GM19328 (cell line): ENCODE data around the gene TSC22D3.

Experiments used
- ATAC-seq: cut with Tn5 transposase; IDR thresholded peaks from one replicate; pipeline ENCODE4 v1.9.1; 2021; ENCODE audit warnings: mild to moderate bottlenecking, moderate library complexity; ENCODE audit not compliant: unreplicated experiment

The TSC22D3 gene

GRCh38 chrX:107760304-107761077, 15.1 kb downstream of the TSC22D3 start:
- ATAC-seq = no peak

DNA sequence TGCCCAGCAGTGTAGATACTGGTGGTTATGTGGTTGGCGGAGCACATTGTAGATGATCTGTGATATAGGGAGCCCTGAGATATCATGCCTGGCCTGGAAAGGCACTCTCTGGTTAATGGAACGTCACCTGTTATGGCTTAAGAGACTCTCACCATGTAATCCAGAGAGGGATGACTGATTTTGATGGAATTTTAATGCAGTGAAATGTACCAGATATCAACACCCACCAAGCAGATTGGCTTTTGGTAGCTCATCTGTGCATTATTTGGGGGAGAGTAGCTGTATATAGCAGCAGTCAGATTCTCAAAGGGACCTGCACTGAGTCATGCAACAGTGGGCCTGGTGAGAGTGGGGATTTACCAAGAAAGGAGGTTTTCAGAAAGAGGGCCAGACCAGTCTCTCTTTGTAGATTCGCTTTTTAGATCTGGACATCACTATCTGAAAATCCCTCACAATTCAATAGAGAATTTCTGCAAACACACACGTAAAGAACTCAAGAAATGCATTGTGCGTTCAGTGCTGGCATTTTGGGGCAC, 17.3 kb downstream of the TSC22D3 start:
- no peak for ATAC-seq

DNA sequence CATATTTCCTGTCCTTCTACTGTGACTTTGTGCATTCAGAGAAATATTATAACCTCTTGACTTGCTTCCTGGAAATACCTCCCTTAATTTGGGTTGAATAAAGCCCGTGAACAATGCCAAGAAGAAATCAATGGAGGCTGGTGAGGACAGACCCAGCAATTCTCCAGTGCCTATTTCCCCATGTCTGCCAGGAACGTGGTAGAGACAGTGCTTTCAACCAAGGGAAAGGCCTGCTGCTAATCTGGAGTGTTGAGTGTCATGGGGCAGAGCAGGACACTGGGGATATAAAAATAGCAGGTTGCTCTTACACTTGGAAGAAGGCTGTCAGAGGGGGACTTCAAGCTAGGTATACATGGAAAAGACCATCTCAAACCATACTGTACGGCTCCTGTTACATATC, 19.9 kb downstream of the TSC22D3 start:
- no peak for ATAC-seq

DNA sequence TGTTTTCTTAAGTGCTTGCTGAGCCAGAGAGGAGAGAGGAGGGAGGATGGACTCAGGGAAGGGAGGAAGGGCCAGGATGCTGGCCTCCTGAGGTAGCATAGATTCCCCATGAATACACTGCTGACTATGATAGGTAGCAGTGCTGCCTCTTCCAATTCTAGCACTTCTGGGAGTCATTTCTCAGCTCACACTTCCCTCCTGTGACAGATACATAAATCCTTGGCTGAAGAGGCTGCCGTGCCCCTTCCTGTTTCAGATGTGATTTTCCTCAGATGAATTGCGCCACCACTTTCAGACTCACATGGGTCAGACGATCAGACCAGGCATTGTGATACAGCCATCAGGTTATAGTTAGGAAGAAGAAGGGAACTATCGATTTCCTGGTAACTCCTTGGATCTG, 22.4 kb downstream of the TSC22D3 start:
- no peak for ATAC-seq

DNA sequence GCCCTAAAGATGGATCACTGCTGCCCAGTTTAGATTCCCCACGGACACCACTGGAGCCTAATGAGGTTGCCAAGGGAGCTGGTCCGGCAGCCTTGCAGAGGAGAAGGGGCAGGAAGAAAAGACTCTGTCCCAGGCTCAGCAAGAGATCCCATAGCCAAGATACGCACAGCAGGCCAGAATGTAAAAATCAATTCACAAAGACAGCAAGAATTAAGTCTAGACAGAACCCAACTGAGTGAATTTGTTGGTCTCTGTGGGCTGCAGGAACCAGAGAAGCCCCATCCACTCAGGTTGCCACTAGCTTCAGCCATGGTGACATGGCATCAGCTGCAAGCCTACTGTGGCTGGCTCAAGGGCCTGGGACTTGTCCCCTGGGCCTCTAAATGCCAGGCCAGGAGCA, 22.9 kb downstream of the TSC22D3 start:
- ATAC-seq = no peak

DNA sequence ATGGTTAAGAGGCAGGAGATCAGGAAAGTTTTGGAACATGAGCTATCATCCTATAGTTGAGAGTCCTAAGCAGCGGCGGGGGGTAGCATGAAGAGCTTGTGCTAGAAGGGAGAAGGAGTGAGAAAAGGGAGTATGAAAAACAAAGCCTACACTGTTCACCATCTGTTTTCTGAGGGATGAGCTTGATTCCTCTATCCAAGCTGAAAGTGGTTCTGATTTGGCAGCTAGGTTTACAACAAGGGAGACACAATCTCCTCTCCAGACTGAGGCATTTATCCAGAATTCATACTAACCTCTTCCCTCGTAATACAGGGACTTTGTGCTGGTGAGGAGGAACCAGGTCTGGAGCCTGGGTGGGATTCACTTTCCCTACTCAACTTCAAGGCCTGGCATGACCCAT, 23.5 kb downstream of the TSC22D3 start:
- no peak for ATAC-seq

- no peak for ATAC-seq
Observed at GRCh38 chrX:107750861-107751445, 24.6 kb downstream of the TSC22D3 start.

GRCh38 chrX:107750263-107750662, 25.3 kb downstream of the TSC22D3 start:
- ATAC-seq = no peak

DNA sequence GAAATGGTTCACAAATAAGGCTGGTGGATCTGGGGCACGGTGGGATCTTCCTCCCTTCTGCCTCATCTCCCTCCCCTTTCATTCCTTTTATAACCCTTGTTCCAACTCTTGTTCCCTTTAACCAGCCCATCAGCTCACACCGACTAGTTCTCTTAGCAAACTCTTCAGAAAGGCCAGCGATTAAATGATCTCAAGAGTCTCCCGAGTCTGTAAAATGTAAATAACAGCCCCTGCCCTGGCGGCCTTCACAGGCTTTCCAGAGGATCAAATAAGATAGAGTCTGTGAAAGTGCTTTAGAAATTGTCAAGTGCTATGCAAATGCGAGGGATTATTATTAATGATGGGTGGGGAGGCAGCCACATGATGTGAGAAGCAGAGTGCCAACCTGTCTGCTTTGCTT, 27.1 kb downstream of the TSC22D3 start:
- no peak for ATAC-seq

DNA sequence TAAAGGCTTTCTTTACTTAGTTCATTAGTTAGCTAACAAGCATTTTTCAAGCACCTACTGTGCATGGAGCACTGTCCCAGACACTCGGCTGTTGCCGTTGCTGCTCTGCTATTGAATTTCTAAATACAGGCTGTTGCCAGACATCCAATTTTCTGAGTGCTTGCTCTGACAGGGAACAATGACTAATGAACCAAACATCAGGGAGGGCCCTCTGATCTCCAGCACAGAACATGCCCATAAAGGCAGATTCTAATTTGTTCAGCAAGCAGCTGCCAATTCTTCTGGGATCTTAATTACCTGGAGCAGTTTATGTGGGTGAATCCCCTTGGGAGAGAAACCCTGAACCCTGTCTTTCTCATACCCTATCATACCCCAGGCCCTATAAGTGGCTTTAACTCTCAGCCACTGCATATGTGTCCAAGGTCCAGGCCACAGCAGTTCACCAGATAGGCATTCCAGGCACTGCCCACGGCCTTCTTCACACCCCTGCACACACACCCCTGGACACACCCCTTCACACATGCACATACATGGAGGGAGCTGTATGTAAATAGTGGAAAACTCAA, 27.9 kb downstream of the TSC22D3 start:
- ATAC-seq = no peak

GRCh38 chrX:107744868-107745267, 30.7 kb downstream of the TSC22D3 start:
- ATAC-seq = no peak

DNA sequence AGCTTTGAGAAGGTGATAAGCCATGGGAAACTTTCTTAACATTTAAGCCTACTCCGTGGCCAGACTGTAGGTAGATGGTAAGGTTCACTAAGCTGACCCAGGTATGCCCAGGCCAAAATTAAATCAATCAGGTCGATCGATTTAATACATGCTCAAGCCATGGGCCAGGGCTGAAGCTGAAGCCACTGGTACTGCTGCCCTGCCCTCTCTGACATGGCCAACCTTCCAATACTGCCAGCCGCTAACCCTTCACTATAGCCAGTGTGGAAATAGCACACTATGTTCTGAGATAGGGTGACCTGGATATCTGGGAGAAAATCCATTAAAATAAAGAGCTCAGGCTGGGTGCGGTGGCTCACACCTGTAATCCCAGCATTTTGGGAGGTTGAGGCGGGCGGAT, 31.6 kb downstream of the TSC22D3 start:
- no peak for ATAC-seq

DNA sequence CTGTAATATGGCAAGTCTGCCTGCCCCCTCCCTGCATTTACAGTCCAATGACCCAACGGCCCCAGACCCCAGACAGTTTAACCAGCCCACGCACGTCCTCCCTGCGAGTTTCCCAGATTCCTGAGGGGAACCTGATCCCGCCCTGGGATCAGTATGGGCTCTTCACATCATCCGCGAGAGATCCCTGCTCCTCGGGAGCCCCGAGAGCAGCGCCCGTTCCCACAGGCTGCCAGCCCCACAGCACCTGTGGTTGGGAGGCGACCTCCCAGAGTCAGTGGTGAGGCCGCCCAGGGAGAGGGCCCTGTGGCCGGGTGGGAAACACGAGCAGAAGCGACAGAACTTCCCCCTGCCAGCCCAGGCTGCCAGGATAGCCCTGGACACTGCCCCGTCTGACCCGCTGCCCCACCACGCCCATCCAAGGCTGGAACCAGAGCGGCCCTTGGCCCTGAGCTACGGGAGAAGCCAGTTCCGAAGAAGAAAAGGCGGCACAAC, 32.8 kb downstream of the TSC22D3 start:
- no peak for ATAC-seq

GRCh38 chrX:107741404-107741790, 34.2 kb downstream of the TSC22D3 start:
- ATAC-seq = peak; percentile 16

- ATAC-seq = no peak
Observed at GRCh38 chrX:107739541-107739940, 36.0 kb downstream of the TSC22D3 start.

- no peak for ATAC-seq
Observed at GRCh38 chrX:107738768-107739167, 36.8 kb downstream of the TSC22D3 start.

- ATAC-seq = no peak
Observed at GRCh38 chrX:107738272-107738671, 37.3 kb downstream of the TSC22D3 start.

DNA sequence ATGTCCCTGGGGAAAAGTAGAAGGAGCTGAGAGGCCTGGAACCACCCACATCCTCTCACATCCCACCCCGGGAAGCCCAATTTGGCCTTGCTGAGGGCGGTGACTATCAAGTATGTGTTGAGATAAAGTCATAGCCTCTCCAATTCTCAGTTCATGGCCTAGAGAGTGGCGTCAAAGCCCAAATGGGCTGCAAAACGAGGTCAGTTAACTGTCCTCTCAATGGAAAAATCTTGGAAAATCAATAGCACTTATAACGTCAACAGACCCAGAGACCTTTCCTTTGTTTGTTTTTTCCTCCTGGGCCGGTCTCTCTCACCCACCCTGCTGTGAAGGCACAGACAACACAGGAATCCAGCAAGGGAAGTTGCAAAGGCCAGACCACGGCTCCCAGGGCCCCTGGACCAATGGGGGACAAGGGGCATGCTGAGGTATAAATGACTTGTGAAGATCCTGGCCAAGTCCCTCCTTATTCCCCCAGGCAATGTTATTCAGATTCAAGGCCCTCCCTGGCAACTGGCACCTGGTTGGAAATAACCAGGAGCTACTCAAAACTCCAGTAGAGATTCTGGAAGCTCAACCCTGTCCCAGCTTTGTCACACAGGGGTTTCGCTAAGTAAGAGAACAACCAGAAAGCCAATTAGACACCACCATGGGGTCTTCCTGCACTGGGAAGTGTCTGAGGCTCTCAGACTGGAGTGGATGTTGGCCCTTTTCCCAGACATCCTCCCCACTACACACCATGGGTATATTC, 38.6 kb downstream of the TSC22D3 start:
- no peak for ATAC-seq

DNA sequence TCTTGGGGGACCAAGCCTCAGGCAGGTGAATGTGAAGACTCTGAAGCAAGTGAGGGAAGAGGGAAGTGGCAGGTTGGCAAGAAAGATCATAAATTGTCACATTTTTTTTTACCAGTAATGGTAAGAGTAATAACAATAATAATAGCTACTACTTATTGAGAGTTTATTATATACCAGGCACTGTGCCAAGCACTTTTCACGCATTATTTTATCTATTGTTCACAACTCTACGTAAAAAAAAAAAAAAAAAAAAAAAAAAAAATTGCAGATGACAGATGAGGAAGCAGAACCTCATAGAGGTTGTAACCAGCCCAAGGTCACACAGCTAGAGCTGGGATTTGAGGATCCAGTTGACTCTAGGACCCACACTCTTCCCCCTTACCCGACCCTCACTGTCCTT, 40.9 kb downstream of the TSC22D3 start:
- ATAC-seq = no peak

GRCh38 chrX:107733686-107734085, 41.9 kb downstream of the TSC22D3 start:
- ATAC-seq = no peak

GRCh38 chrX:107731831-107732502, 43.6 kb downstream of the TSC22D3 start:
- no peak for ATAC-seq
